Measurements from ENCODE around the gene UTP11.
"Not testable (repeated sequence)": the region's sequence is repeated elsewhere in the genome, so short reads cannot be mapped to it uniquely, and the experiment has no call there.

- TF ChIP-seq, protein P1, sequence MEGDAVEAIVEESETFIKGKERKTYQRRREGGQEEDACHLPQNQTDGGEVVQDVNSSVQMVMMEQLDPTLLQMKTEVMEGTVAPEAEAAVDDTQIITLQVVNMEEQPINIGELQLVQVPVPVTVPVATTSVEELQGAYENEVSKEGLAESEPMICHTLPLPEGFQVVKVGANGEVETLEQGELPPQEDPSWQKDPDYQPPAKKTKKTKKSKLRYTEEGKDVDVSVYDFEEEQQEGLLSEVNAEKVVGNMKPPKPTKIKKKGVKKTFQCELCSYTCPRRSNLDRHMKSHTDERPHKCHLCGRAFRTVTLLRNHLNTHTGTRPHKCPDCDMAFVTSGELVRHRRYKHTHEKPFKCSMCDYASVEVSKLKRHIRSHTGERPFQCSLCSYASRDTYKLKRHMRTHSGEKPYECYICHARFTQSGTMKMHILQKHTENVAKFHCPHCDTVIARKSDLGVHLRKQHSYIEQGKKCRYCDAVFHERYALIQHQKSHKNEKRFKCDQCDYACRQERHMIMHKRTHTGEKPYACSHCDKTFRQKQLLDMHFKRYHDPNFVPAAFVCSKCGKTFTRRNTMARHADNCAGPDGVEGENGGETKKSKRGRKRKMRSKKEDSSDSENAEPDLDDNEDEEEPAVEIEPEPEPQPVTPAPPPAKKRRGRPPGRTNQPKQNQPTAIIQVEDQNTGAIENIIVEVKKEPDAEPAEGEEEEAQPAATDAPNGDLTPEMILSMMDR (conservative IDR thresholded peaks at IDR 0.05; ENCODE audit: low read depth, low read length): not testable (repeated sequence)
- not testable (repeated sequence) for TF ChIP-seq EZH2 (IDR thresholded peaks at IDR 0.05; ENCODE audit: low read length, unreplicated experiment)
Measured at GRCh38 chr1:38032992-38033391, 20.5 kb downstream of the UTP11 start.
